Measurements from ENCODE around the gene GLS.
A peak's percentile ranks its signal among the peaks of the same experiment; 100 is the strongest.

GLS gene

GRCh38 chr2:190881598-190882410 lies 1.2 kb downstream of the GLS start (continued):
- TF ChIP-seq, protein P1, sequence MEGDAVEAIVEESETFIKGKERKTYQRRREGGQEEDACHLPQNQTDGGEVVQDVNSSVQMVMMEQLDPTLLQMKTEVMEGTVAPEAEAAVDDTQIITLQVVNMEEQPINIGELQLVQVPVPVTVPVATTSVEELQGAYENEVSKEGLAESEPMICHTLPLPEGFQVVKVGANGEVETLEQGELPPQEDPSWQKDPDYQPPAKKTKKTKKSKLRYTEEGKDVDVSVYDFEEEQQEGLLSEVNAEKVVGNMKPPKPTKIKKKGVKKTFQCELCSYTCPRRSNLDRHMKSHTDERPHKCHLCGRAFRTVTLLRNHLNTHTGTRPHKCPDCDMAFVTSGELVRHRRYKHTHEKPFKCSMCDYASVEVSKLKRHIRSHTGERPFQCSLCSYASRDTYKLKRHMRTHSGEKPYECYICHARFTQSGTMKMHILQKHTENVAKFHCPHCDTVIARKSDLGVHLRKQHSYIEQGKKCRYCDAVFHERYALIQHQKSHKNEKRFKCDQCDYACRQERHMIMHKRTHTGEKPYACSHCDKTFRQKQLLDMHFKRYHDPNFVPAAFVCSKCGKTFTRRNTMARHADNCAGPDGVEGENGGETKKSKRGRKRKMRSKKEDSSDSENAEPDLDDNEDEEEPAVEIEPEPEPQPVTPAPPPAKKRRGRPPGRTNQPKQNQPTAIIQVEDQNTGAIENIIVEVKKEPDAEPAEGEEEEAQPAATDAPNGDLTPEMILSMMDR (tag by site-specific recombination; IDR thresholded peaks at IDR 0.05) = peak; percentile 12; the same call in 1 of the 2 replicates
- TF ChIP-seq GLI4 (tag by site-specific recombination; IDR thresholded peaks at IDR 0.05) (no peak), GLIS1 (tag by site-specific recombination; IDR thresholded peaks at IDR 0.05) (peak; percentile 56; the same call in 1 of the 2 replicates), ZNF701 (tag by site-specific recombination; IDR thresholded peaks at IDR 0.05) (no peak), HOXA7 (CRISPR knock-in tag; IDR thresholded peaks at IDR 0.05; ENCODE audit: borderline replicate concordance) (no peak), ZNF48 (tag by site-specific recombination; IDR thresholded peaks at IDR 0.05) (no peak), REPIN1 (tag by site-specific recombination; IDR thresholded peaks at IDR 0.05; ENCODE audit: low read depth) (no peak), ZNF585B (tag by site-specific recombination; IDR thresholded peaks at IDR 0.05) (no peak), ZNF324 (tag by site-specific recombination; IDR thresholded peaks at IDR 0.05) (no peak), ZNF121 (tag by site-specific recombination; IDR thresholded peaks at IDR 0.05) (no peak), ZNF521 (tag by site-specific recombination; IDR thresholded peaks at IDR 0.05) (no peak), ZNF548 (tag by site-specific recombination; IDR thresholded peaks at IDR 0.05) (no peak), ZNF580 (tag by site-specific recombination; IDR thresholded peaks at IDR 0.05) (peak; percentile 13; the same call in 1 of the 2 replicates), IKZF3 (tag by site-specific recombination; IDR thresholded peaks at IDR 0.05) (0 out of 2 replicates have a peak, but pooled peaks have one; percentile 53), ZNF10 (tag by site-specific recombination; IDR thresholded peaks at IDR 0.05) (peak; percentile 87; the same call in 1 of the 2 replicates), ZNF391 (tag by site-specific recombination; IDR thresholded peaks at IDR 0.05; ENCODE audit: borderline replicate concordance, low read depth) (no peak), ZNF768 (tag by site-specific recombination; IDR thresholded peaks at IDR 0.05) (no peak), ZNF571 (tag by site-specific recombination; IDR thresholded peaks at IDR 0.05) (no peak), YY1 (tag by site-specific recombination; IDR thresholded peaks at IDR 0.05) (no peak), ZNF626 (tag by site-specific recombination; IDR thresholded peaks at IDR 0.05) (no peak)
- TF ChIP-seq, protein P2, sequence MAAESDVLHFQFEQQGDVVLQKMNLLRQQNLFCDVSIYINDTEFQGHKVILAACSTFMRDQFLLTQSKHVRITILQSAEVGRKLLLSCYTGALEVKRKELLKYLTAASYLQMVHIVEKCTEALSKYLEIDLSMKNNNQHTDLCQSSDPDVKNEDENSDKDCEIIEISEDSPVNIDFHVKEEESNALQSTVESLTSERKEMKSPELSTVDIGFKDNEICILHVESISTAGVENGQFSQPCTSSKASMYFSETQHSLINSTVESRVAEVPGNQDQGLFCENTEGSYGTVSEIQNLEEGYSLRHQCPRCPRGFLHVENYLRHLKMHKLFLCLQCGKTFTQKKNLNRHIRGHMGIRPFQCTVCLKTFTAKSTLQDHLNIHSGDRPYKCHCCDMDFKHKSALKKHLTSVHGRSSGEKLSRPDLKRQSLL (tag by site-specific recombination; IDR thresholded peaks at IDR 0.05) = no peak
- TF ChIP-seq, protein P3, sequence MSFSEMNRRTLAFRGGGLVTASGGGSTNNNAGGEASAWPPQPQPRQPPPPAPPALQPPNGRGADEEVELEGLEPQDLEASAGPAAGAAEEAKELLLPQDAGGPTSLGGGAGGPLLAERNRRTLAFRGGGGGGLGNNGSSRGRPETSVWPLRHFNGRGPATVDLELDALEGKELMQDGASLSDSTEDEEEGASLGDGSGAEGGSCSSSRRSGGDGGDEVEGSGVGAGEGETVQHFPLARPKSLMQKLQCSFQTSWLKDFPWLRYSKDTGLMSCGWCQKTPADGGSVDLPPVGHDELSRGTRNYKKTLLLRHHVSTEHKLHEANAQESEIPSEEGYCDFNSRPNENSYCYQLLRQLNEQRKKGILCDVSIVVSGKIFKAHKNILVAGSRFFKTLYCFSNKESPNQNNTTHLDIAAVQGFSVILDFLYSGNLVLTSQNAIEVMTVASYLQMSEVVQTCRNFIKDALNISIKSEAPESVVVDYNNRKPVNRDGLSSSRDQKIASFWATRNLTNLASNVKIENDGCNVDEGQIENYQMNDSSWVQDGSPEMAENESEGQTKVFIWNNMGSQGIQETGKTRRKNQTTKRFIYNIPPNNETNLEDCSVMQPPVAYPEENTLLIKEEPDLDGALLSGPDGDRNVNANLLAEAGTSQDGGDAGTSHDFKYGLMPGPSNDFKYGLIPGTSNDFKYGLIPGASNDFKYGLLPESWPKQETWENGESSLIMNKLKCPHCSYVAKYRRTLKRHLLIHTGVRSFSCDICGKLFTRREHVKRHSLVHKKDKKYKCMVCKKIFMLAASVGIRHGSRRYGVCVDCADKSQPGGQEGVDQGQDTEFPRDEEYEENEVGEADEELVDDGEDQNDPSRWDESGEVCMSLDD (tag by site-specific recombination; IDR thresholded peaks at IDR 0.05) = no peak
- TF ChIP-seq, protein P4, sequence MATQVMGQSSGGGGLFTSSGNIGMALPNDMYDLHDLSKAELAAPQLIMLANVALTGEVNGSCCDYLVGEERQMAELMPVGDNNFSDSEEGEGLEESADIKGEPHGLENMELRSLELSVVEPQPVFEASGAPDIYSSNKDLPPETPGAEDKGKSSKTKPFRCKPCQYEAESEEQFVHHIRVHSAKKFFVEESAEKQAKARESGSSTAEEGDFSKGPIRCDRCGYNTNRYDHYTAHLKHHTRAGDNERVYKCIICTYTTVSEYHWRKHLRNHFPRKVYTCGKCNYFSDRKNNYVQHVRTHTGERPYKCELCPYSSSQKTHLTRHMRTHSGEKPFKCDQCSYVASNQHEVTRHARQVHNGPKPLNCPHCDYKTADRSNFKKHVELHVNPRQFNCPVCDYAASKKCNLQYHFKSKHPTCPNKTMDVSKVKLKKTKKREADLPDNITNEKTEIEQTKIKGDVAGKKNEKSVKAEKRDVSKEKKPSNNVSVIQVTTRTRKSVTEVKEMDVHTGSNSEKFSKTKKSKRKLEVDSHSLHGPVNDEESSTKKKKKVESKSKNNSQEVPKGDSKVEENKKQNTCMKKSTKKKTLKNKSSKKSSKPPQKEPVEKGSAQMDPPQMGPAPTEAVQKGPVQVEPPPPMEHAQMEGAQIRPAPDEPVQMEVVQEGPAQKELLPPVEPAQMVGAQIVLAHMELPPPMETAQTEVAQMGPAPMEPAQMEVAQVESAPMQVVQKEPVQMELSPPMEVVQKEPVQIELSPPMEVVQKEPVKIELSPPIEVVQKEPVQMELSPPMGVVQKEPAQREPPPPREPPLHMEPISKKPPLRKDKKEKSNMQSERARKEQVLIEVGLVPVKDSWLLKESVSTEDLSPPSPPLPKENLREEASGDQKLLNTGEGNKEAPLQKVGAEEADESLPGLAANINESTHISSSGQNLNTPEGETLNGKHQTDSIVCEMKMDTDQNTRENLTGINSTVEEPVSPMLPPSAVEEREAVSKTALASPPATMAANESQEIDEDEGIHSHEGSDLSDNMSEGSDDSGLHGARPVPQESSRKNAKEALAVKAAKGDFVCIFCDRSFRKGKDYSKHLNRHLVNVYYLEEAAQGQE (tag by site-specific recombination; IDR thresholded peaks at IDR 0.05) = no peak
- TF ChIP-seq, protein P5, sequence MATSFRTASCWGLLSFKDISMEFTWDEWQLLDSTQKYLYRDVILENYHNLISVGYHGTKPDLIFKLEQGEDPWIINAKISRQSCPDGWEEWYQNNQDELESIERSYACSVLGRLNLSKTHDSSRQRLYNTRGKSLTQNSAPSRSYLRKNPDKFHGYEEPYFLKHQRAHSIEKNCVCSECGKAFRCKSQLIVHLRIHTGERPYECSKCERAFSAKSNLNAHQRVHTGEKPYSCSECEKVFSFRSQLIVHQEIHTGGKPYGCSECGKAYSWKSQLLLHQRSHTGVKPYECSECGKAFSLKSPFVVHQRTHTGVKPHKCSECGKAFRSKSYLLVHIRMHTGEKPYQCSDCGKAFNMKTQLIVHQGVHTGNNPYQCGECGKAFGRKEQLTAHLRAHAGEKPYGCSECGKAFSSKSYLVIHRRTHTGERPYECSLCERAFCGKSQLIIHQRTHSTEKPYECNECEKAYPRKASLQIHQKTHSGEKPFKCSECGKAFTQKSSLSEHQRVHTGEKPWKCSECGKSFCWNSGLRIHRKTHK (tag by site-specific recombination; IDR thresholded peaks at IDR 0.05) = no peak
- TF ChIP-seq, protein P6, sequence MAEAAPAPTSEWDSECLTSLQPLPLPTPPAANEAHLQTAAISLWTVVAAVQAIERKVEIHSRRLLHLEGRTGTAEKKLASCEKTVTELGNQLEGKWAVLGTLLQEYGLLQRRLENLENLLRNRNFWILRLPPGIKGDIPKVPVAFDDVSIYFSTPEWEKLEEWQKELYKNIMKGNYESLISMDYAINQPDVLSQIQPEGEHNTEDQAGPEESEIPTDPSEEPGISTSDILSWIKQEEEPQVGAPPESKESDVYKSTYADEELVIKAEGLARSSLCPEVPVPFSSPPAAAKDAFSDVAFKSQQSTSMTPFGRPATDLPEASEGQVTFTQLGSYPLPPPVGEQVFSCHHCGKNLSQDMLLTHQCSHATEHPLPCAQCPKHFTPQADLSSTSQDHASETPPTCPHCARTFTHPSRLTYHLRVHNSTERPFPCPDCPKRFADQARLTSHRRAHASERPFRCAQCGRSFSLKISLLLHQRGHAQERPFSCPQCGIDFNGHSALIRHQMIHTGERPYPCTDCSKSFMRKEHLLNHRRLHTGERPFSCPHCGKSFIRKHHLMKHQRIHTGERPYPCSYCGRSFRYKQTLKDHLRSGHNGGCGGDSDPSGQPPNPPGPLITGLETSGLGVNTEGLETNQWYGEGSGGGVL (tag by site-specific recombination; IDR thresholded peaks at IDR 0.05) = no peak

Data from HEK293 (cell line).